WERI-Rb-1 (cell line): ENCODE results near the gene TLN1.

ENCODE experiments used
- DNase-seq: peaks from one replicate; pipeline ENCODE4 v3.0.0-alpha.2; 2020
- H3K27ac ChIP-seq: fragments of 250-450 bp; sonication (Bioruptor Pico); 2 replicates; pipeline ENCODE4 v1.5.1; 2020; ENCODE audit warnings: mild to moderate bottlenecking, moderate library complexity
- H3K27me3 ChIP-seq: fragments of 250-450 bp; sonication (Bioruptor Pico); 2 replicates; pipeline ENCODE4 v1.5.1; 2021; ENCODE audit warnings: mild to moderate bottlenecking, low read depth, moderate library complexity; ENCODE audit not compliant: insufficient read depth, severe bottlenecking
- H3K36me3 ChIP-seq: fragments of 250-450 bp; sonication (Bioruptor Pico); 2 replicates; pipeline ENCODE4 v1.5.1; 2020; ENCODE audit warnings: mild to moderate bottlenecking, moderate library complexity
- H3K4me3 ChIP-seq: 2 replicates; pipeline ENCODE4 v1.5.1; 2011; ENCODE audit warnings: low read depth, mild to moderate bottlenecking, control low read depth, low read length
- H3K9me3 ChIP-seq: fragments of 250-450 bp; sonication (Bioruptor Pico); 2 replicates; pipeline ENCODE4 v1.5.1; 2021; ENCODE audit warnings: mild to moderate bottlenecking, moderate library complexity; ENCODE audit not compliant: severe bottlenecking
- CTCF ChIP-seq: IDR thresholded peaks from 2 replicates; pipeline ENCODE4 v1.5.1; 2011; ENCODE audit warnings: low read depth, mild to moderate bottlenecking, control low read depth, inconsistent platforms, low read length

TLN1 gene

GRCh38 chr9:35750256-35750531 lies 18.2 kb upstream of the TLN1 start:
- no peak for TF ChIP-seq CTCF

GRCh38 chr9:35749515-35750255 lies 17.7 kb upstream of the TLN1 start:
- TF ChIP-seq CTCF: no peak
- H3K27ac ChIP-seq: peak overlapping the region; percentile 71
- no peaks in the 10 kb centered on the region for H3K27me3 ChIP-seq
- DNase-seq: peak; percentile 52
- peak overlapping the region; percentile 85 for H3K4me3 ChIP-seq
- peaks cover 31% of the 10 kb centered on the region for H3K36me3 ChIP-seq
- no peaks in the 10 kb centered on the region for H3K9me3 ChIP-seq

More at GRCh38 chr9:35750256-35750531, 18.2 kb upstream of the TLN1 start:
- Histone ChIP-seq H3K9me3 (no peaks in the 10 kb centered on the region), H3K27me3 (no peaks in the 10 kb centered on the region), H3K4me3 (no peak overlapping the region), H3K36me3 (peaks cover 30% of the 10 kb centered on the region), H3K27ac (no peak overlapping the region)
- DNase-seq: no peak

- Histone ChIP-seq H3K27me3 (no peaks in the 10 kb centered on the region), H3K27ac (peak within 1 kb of the TSS; percentile 71), H3K4me3 (peak within 1 kb of the TSS; percentile 85), H3K36me3 (peaks cover 35% of the 10 kb centered on the region), H3K9me3 (no peaks in the 10 kb centered on the region)
- no peak for TF ChIP-seq CTCF
- peak; percentile 84 for DNase-seq
Observed at GRCh38 chr9:35748858-35749514, 17.0 kb upstream of the TLN1 start, which contains the start of the genes GBA2 and RGP1. Gene GBA2 (minus strand): TSS chr9:35749228. CDS start chr9:35748704, 524 bp downstream. Gene RGP1 (plus strand): TSS chr9:35749287. CDS start chr9:35749756, 469 bp downstream.

- Histone ChIP-seq H3K27me3 (no peaks in the 10 kb centered on the region), H3K4me3 (peak overlapping the region; percentile 85), H3K27ac (peak overlapping the region; percentile 71), H3K9me3 (no peaks in the 10 kb centered on the region), H3K36me3 (peaks cover 39% of the 10 kb centered on the region)
- DNase-seq: no peak
- TF ChIP-seq CTCF: no peak
Observed at GRCh38 chr9:35748242-35748857, 16.4 kb upstream of the TLN1 start.

GRCh38 chr9:35746583-35746982 lies 14.6 kb upstream of the TLN1 start:
- H3K4me3 ChIP-seq: no peak overlapping the region
- no peak for DNase-seq
- H3K36me3 ChIP-seq: peaks cover 44% of the 10 kb centered on the region
- no peaks in the 10 kb centered on the region for H3K9me3 ChIP-seq
- H3K27ac ChIP-seq: no peak overlapping the region
- no peak for TF ChIP-seq CTCF
- H3K27me3 ChIP-seq: no peaks in the 10 kb centered on the region
